Stomach (tissue), 9 donors: Measurements from ENCODE around the gene OTUD3. TPM values are rescaled to one million over a fixed set of nuclear protein-coding genes. Genes with fewer than 3 reads are reported as not detected.

ENCODE experiments used
- DNase-seq, 2 donors: peaks; one replicate each; pipeline versions ENCODE4 v3.0.0 to v3.0.0-alpha.2; 2013 to 2019
- H3K27ac ChIP-seq, 5 donors: fragments of 200-600 bp in 4 of 5; sonication (generic) in 4 of 5; one replicate each; pipeline ENCODE4 v1.5.1; 2013 to 2019; ENCODE audit warnings: mild to moderate bottlenecking in 1 of 5, moderate library complexity in 1 of 5
- H3K27me3 ChIP-seq, 3 donors: fragments of 200-600 bp; sonication (generic); one replicate each; pipeline ENCODE4 v1.5.1; 2017 to 2019; ENCODE audit warnings: mixed run types in 1 of 3
- H3K36me3 ChIP-seq, 4 donors: fragments of 200-600 bp; sonication (generic); 1 replicate in 3 of 4; 2 replicates in 1 of 4; pipeline ENCODE4 v1.5.1; 2016 to 2019
- H3K4me1 ChIP-seq, 4 donors: fragments of 200-600 bp; sonication (generic); one replicate each; pipeline ENCODE4 v1.5.1; 2016 to 2019
- H3K4me3 ChIP-seq, 4 donors: fragments of 200-600 bp; sonication (generic) in 3 of 4; one replicate each; pipeline ENCODE4 v1.5.1; 2016 to 2019; ENCODE audit warnings: mild to moderate bottlenecking in 1 of 4
- H3K9me3 ChIP-seq, 4 donors: fragments of 200-600 bp; sonication (generic); one replicate each; pipeline ENCODE4 v1.5.1; 2016 to 2019
- EP300 ChIP-seq: sonication (generic); formaldehyde crosslinking; IDR thresholded peaks from one replicate; pipeline ENCODE4 v1.6.1; 2017; ENCODE audit warnings: antibody characterized with exemption
- POLR2A ChIP-seq, 4 donors: fragments of 450-650 bp; IDR thresholded peaks; one replicate each; pipeline ENCODE4 v1.6.1; 2016; ENCODE audit warnings: antibody characterized with exemption in 4 of 4, control low read depth in 2 of 4, mild to moderate bottlenecking in 1 of 4, moderate library complexity in 1 of 4
- POLR2AphosphoS5 ChIP-seq, 3 donors: sonication (generic); formaldehyde crosslinking; IDR thresholded peaks; one replicate each; pipeline ENCODE4 v1.6.1; 2016; ENCODE audit warnings: antibody characterized with exemption in 3 of 3
- WGBS, 5 donors: extraction: QIAGEN DNeasy Blood & Tissue Kit in 3 of 5; methylation state at CpG; one replicate each; pipeline versions ENCODE4 v1.1.5 to v1.1.7; 2013 to 2018; 5-methylcytosine and 5-hydroxymethylcytosine counted together
- intact Hi-C: fragments of 100-400 bp; cut with DNase I; formaldehyde crosslinking; loops from one replicate; pipeline ENCODE4 v1.15.1; 2023; ENCODE audit warnings: low total_unique reads
- polyA plus RNA-seq, 3 donors: library from polyadenylated mRNA; stranded (reverse); fragments of 200-250 nt; gene quantifications; one replicate each; pipeline ENCODE4 v1.2.3, GENCODE V29; 2013
- total RNA-seq, 5 donors: library from RNA; depleted of rRNA; stranded (reverse); fragments of >200 nt; gene quantifications; one replicate each; pipeline versions ENCODE4 v1.1.0 to v1.2.3, GENCODE V29; 2014 to 2016
- TF ChIP-seq, protein P1 (sequence below), 7 experiments: fragments of 450-650 bp in 4 of 7; fragments of 200-600 bp in 3 of 7; sonication (generic) in 3 of 7; IDR thresholded peaks; one replicate each; pipeline ENCODE4 v1.5.1; 2016 to 2019; ENCODE audit warnings: antibody characterized with exemption in 7 of 7, control low read depth in 2 of 7, mild to moderate bottlenecking in 1 of 7
- donor health status: healthy with polysubstance abuse.
- donor health status: Bipolar disorder and iron deficiency.
- donor health status: healthy.

OTUD3 gene
- total and polyA plus RNA-seq, 8 donors = 0.93 to 13.2 (median 3.9) TPM

- TF ChIP-seq POLR2AphosphoS5 (IDR thresholded peaks at IDR 0.05) = no peak
- TF ChIP-seq EP300 = no peak
- TF ChIP-seq POLR2A (IDR thresholded peaks at IDR 0.05) = no peak
- TF ChIP-seq, protein P1, sequence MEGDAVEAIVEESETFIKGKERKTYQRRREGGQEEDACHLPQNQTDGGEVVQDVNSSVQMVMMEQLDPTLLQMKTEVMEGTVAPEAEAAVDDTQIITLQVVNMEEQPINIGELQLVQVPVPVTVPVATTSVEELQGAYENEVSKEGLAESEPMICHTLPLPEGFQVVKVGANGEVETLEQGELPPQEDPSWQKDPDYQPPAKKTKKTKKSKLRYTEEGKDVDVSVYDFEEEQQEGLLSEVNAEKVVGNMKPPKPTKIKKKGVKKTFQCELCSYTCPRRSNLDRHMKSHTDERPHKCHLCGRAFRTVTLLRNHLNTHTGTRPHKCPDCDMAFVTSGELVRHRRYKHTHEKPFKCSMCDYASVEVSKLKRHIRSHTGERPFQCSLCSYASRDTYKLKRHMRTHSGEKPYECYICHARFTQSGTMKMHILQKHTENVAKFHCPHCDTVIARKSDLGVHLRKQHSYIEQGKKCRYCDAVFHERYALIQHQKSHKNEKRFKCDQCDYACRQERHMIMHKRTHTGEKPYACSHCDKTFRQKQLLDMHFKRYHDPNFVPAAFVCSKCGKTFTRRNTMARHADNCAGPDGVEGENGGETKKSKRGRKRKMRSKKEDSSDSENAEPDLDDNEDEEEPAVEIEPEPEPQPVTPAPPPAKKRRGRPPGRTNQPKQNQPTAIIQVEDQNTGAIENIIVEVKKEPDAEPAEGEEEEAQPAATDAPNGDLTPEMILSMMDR (IDR thresholded peaks at IDR 0.05) = no peak
- no peak for DNase-seq
- H3K4me1 ChIP-seq = no peaks in the 10 kb centered on the region
- no peaks in the 10 kb centered on the region for H3K27me3 ChIP-seq
- H3K36me3 ChIP-seq = peaks cover 71 to 100% (median 96%) of the 10 kb centered on the region in 4 donors
- no peaks in the 10 kb centered on the region for H3K9me3 ChIP-seq
- no peak overlapping the region for H3K27ac ChIP-seq
- H3K4me3 ChIP-seq = no peak overlapping the region
- 89 to 97% (median 97%) methylated on average over 13 of the region's 13 CpGs for WGBS, 5 donors
- intact Hi-C loops = no loop called here
Observed at GRCh38 chr1:19907456-19907855, 25.3 kb downstream of the OTUD3 start.

DNA sequence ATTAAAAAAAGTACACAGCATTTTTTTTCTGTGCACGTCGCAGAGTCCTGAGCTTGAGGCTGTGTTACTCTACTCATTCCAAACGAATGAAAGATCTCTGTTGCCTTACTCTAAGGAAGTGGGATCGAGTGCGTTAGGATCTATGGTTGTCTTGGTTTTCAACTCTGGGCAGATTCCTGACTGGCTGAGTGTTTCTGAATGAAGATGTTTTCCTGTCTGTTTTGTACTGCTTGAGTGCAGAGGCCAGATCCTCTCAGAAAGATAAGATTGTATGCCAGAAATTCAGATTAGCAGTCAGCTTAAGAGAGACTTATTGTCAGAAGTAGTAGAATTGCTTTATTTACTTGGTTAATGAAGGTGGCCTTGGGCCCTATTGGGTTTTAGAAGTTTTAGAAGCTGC is 27.2 kb downstream of the OTUD3 start:
- no peaks in the 10 kb centered on the region for H3K4me1 ChIP-seq
- H3K27me3 ChIP-seq = no peaks in the 10 kb centered on the region
- H3K36me3 ChIP-seq = peaks cover 70 to 100% (median 100%) of the 10 kb centered on the region in 4 donors
- H3K4me3 ChIP-seq = no peak overlapping the region
- 90 to 96% (median 92%) methylated on average over 5 of the region's 5 CpGs for WGBS, 5 donors
- H3K27ac ChIP-seq = no peak overlapping the region
- no peak for DNase-seq
- no peaks in the 10 kb centered on the region for H3K9me3 ChIP-seq
- intact Hi-C loops = no loop called here
- TF ChIP-seq POLR2AphosphoS5 (IDR thresholded peaks at IDR 0.05) = no peak
- TF ChIP-seq, protein P1 (IDR thresholded peaks at IDR 0.05) = no peak
- no peak for TF ChIP-seq POLR2A (IDR thresholded peaks at IDR 0.05)
- no peak for TF ChIP-seq EP300

- H3K27ac ChIP-seq = no peak overlapping the region
- peaks cover 66 to 100% (median 100%) of the 10 kb centered on the region in 4 donors for H3K36me3 ChIP-seq
- TF ChIP-seq POLR2AphosphoS5 (IDR thresholded peaks at IDR 0.05) = no peak
- TF ChIP-seq EP300 = no peak
- TF ChIP-seq, protein P1 (IDR thresholded peaks at IDR 0.05) = no peak
- no peak for TF ChIP-seq POLR2A (IDR thresholded peaks at IDR 0.05)
- no peak overlapping the region for H3K4me3 ChIP-seq
- DNase-seq = no peak
- WGBS, 5 donors = 87 to 96% (median 92%) methylated on average over 3 of the region's 3 CpGs
- no peaks in the 10 kb centered on the region for H3K27me3 ChIP-seq
- H3K4me1 ChIP-seq = no peaks in the 10 kb centered on the region
- H3K9me3 ChIP-seq = no peaks in the 10 kb centered on the region
- intact Hi-C loops = loop anchor here (10.0 kb wide), 2 partner anchors 455 to 585 kb away; no protein-coding TSS in a partner anchor
Observed at GRCh38 chr1:19909971-19910370, 27.8 kb downstream of the OTUD3 start.

GRCh38 chr1:19910650-19911049 is 28.5 kb downstream of the OTUD3 start:
- intact Hi-C loops = loop anchor here (10.0 kb wide), 2 partner anchors 454 to 584 kb away; no protein-coding TSS in a partner anchor
- peaks cover 61 to 100% (median 96%) of the 10 kb centered on the region in 4 donors for H3K36me3 ChIP-seq

More at GRCh38 chr1:19910650-19911049, 28.5 kb downstream of the OTUD3 start:
- Histone ChIP-seq H3K9me3 (no peaks in the 10 kb centered on the region), H3K27me3 (no peaks in the 10 kb centered on the region), H3K27ac (no peak overlapping the region), H3K4me1 (no peaks in the 10 kb centered on the region), H3K4me3 (no peak overlapping the region)
- 81 to 97% (median 87%) methylated on average over 3 of the region's 3 CpGs for WGBS, 5 donors
- no peak for TF ChIP-seq EP300
- TF ChIP-seq, protein P1 (IDR thresholded peaks at IDR 0.05) = no peak
- TF ChIP-seq POLR2AphosphoS5 (IDR thresholded peaks at IDR 0.05) = no peak
- TF ChIP-seq POLR2A (IDR thresholded peaks at IDR 0.05) = no peak
- no peak for DNase-seq
